Measurements from ENCODE around the gene TRHDE.
"Not testable (repeated sequence)": the region's sequence is repeated elsewhere in the genome, so short reads cannot be mapped to it uniquely, and the experiment has no call there.

Gene TRHDE

DNA sequence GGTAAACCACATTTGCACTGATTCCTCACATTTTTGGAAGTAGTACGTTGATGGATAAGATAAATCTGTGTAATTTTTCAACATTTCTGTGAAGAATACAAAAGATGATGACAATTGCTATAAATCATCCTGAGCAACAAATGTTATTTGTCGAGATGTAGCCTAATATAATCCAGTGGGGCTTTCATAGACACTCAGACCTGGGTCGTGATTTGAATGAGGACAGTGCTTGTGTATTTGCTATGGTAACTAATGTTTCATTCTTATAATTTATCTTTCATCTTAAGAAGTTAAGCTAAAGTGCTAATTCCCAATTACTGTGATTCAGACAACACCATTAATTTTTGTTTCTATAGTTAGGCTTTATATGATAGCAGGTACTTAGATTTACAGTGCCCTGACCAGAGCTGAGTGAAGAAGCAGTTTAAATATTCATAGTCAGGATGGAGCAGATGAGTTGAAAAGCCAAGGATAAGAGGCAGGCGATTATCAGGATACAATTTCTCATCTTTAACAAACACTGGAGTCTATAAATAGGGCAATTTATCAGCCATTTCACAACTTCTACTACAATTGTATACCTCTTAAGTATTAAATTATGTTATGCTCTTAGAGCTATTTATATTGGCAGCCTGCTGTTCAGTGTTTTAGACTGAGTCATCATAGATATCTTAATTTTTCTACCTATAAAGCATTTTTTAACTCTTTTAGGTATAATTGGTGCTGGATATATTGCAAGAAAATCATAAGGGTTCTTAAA, 359.9 kb downstream of the TRHDE start:
- Histone ChIP-seq H3K36me3 (no peaks in the 10 kb centered on the region), H3K4me3 (ENCODE audit: low read depth, low read length) (no peak overlapping the region), H3K9me3 (ENCODE audit: severe bottlenecking) (no peaks in the 10 kb centered on the region), H3K27ac (no peak overlapping the region), H3K27me3 (ENCODE audit: insufficient read depth, low read depth, severe bottlenecking) (no peaks in the 10 kb centered on the region)
- no peak for DNase-seq
- TF ChIP-seq, protein P1, sequence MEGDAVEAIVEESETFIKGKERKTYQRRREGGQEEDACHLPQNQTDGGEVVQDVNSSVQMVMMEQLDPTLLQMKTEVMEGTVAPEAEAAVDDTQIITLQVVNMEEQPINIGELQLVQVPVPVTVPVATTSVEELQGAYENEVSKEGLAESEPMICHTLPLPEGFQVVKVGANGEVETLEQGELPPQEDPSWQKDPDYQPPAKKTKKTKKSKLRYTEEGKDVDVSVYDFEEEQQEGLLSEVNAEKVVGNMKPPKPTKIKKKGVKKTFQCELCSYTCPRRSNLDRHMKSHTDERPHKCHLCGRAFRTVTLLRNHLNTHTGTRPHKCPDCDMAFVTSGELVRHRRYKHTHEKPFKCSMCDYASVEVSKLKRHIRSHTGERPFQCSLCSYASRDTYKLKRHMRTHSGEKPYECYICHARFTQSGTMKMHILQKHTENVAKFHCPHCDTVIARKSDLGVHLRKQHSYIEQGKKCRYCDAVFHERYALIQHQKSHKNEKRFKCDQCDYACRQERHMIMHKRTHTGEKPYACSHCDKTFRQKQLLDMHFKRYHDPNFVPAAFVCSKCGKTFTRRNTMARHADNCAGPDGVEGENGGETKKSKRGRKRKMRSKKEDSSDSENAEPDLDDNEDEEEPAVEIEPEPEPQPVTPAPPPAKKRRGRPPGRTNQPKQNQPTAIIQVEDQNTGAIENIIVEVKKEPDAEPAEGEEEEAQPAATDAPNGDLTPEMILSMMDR (IDR thresholded peaks at IDR 0.05; ENCODE audit: low read depth, low read length) = no peak

GRCh38 chr12:72642706-72643105, 370.5 kb downstream of the TRHDE start:
- TF ChIP-seq, protein P1 (IDR thresholded peaks at IDR 0.05; ENCODE audit: low read depth, low read length) = no peak
- H3K9me3 ChIP-seq (ENCODE audit: severe bottlenecking) = no peaks in the 10 kb centered on the region
- H3K27ac ChIP-seq = no peak overlapping the region
- no peaks in the 10 kb centered on the region for H3K27me3 ChIP-seq (ENCODE audit: insufficient read depth, low read depth, severe bottlenecking)
- H3K4me3 ChIP-seq (ENCODE audit: low read depth, low read length) = no peak overlapping the region
- DNase-seq = no peak
- no peaks in the 10 kb centered on the region for H3K36me3 ChIP-seq

GRCh38 chr12:72647139-72647538, 375.0 kb downstream of the TRHDE start:
- no peaks in the 10 kb centered on the region for H3K27me3 ChIP-seq (ENCODE audit: insufficient read depth, low read depth, severe bottlenecking)
- DNase-seq = no peak
- H3K27ac ChIP-seq = no peak overlapping the region
- H3K36me3 ChIP-seq = no peaks in the 10 kb centered on the region
- no peak overlapping the region for H3K4me3 ChIP-seq (ENCODE audit: low read depth, low read length)
- no peaks in the 10 kb centered on the region for H3K9me3 ChIP-seq (ENCODE audit: severe bottlenecking)
- TF ChIP-seq, protein P1 (IDR thresholded peaks at IDR 0.05; ENCODE audit: low read depth, low read length) = no peak

- H3K4me3 ChIP-seq (ENCODE audit: low read depth, low read length) = no peak overlapping the region
- H3K36me3 ChIP-seq = no peaks in the 10 kb centered on the region
- H3K9me3 ChIP-seq (ENCODE audit: severe bottlenecking) = no peaks in the 10 kb centered on the region
- peak overlapping the region; percentile 21; the same call in 1 of the 2 replicates for H3K27ac ChIP-seq
- no peak for DNase-seq
- TF ChIP-seq, protein P1 (IDR thresholded peaks at IDR 0.05; ENCODE audit: low read depth, low read length) = no peak
- H3K27me3 ChIP-seq (ENCODE audit: insufficient read depth, low read depth, severe bottlenecking) = no peaks in the 10 kb centered on the region
Measured at GRCh38 chr12:72658615-72659014, 386.4 kb downstream of the TRHDE start.

GRCh38 chr12:72660174-72660573, 388.0 kb downstream of the TRHDE start:
- DNase-seq; H3K9me3 ChIP-seq (ENCODE audit: severe bottlenecking); H3K36me3 ChIP-seq; H3K27ac ChIP-seq; H3K4me3 ChIP-seq (ENCODE audit: low read depth, low read length); H3K27me3 ChIP-seq (ENCODE audit: insufficient read depth, low read depth, severe bottlenecking): not testable (repeated sequence)

- H3K27me3 ChIP-seq (ENCODE audit: insufficient read depth, low read depth, severe bottlenecking) = no peaks in the 10 kb centered on the region
- H3K27ac ChIP-seq = no peak overlapping the region
- no peaks in the 10 kb centered on the region for H3K9me3 ChIP-seq (ENCODE audit: severe bottlenecking)
- no peaks in the 10 kb centered on the region for H3K36me3 ChIP-seq
- H3K4me3 ChIP-seq (ENCODE audit: low read depth, low read length) = no peak overlapping the region
- TF ChIP-seq, protein P1 (IDR thresholded peaks at IDR 0.05; ENCODE audit: low read depth, low read length) = no peak
- no peak for DNase-seq
Measured at GRCh38 chr12:72673853-72674252, 401.7 kb downstream of the TRHDE start.

Measured in WERI-Rb-1 (cell line).